ENCODE data around the gene RPUSD4. TPM values are rescaled to one million over a fixed set of nuclear protein-coding genes. Genes with fewer than 3 reads are reported as not detected.

The RPUSD4 gene
- total RNA-seq, 4 donors from 2014 or later = 17.5 to 24.1 (median 20.7) TPM

- peak; percentile 74 to 94 for DNase-seq (ENCODE audit: low spot score in 2 of 2)
- H3K4me3 ChIP-seq (ENCODE audit: low read depth, poor library complexity, severe bottlenecking) = no peak overlapping the region
- intact Hi-C loops (cut with DNase I; ENCODE audit: low total_unique reads) = no loop called here
- TF ChIP-seq POLR2A (IDR thresholded peaks at IDR 0.05) (no peak), CTCF (IDR thresholded peaks at IDR 0.05) (no peak)
- 2% methylated on average over 15 of the region's 15 CpGs for WGBS, 2 donors
These were observed 36.1 kb downstream of the RPUSD4 start for GRCh38 chr11:126175393-126175792.

- TF ChIP-seq CTCF (IDR thresholded peaks at IDR 0.05) = no peak
- TF ChIP-seq POLR2A (IDR thresholded peaks at IDR 0.05) = no peak
- intact Hi-C loops (cut with DNase I; ENCODE audit: low total_unique reads) = no loop called here
- H3K4me3 ChIP-seq (ENCODE audit: low read depth, poor library complexity, severe bottlenecking) = no peak overlapping the region
- DNase-seq (ENCODE audit: low spot score in 2 of 2) = no peak
- WGBS, 2 donors = 86 to 91% methylated on average over 5 to 7 of the region's 7 CpGs
These were observed 36.6 kb downstream of the RPUSD4 start for GRCh38 chr11:126174816-126175215.

- no peak for DNase-seq (ENCODE audit: low spot score in 2 of 2)
- WGBS, 2 donors = 87 to 97% methylated on average over 9 of the region's 9 CpGs
These were observed 38.2 kb downstream of the RPUSD4 start for GRCh38 chr11:126173257-126173656.

GRCh38 chr11:126172596-126173038, 38.8 kb downstream of the RPUSD4 start:
- intact Hi-C loops (cut with DNase I; ENCODE audit: low total_unique reads) = no loop called here
- TF ChIP-seq CTCF (IDR thresholded peaks at IDR 0.05) (no peak), POLR2A (IDR thresholded peaks at IDR 0.05) (no peak)
- H3K4me3 ChIP-seq (ENCODE audit: low read depth, poor library complexity, severe bottlenecking) = no peak overlapping the region
- peak in 1 of 2 donors; percentile 64 for DNase-seq (ENCODE audit: low spot score in 2 of 2)
- WGBS, 2 donors = 57 to 63% methylated on average over 8 of the region's 8 CpGs

More at GRCh38 chr11:126173257-126173656, 38.2 kb downstream of the RPUSD4 start:
- intact Hi-C loops (cut with DNase I; ENCODE audit: low total_unique reads) = no loop called here
- H3K4me3 ChIP-seq (ENCODE audit: low read depth, poor library complexity, severe bottlenecking) = no peak overlapping the region
- no peak for TF ChIP-seq POLR2A (IDR thresholded peaks at IDR 0.05)
- no peak for TF ChIP-seq CTCF (IDR thresholded peaks at IDR 0.05)

GRCh38 chr11:126169291-126169690, 42.2 kb downstream of the RPUSD4 start:
- no peak overlapping the region for H3K4me3 ChIP-seq (ENCODE audit: low read depth, poor library complexity, severe bottlenecking)
- TF ChIP-seq POLR2A (IDR thresholded peaks at IDR 0.05) = no peak
- TF ChIP-seq CTCF (IDR thresholded peaks at IDR 0.05) = no peak
- DNase-seq (ENCODE audit: low spot score in 2 of 2) = no peak
- 89% methylated on average over 3 of the region's 3 CpGs for WGBS, 2 donors
- intact Hi-C loops (cut with DNase I; ENCODE audit: low total_unique reads) = no loop called here

- no peak for TF ChIP-seq POLR2A (IDR thresholded peaks at IDR 0.05)
- TF ChIP-seq CTCF (IDR thresholded peaks at IDR 0.05) = no peak
- DNase-seq (ENCODE audit: low spot score in 2 of 2) = no peak
- intact Hi-C loops (cut with DNase I; ENCODE audit: low total_unique reads) = no loop called here
- WGBS, 2 donors = 41 to 49% methylated on average over 2 of the region's 2 CpGs
- no peak overlapping the region for H3K4me3 ChIP-seq (ENCODE audit: low read depth, poor library complexity, severe bottlenecking)
These were observed 44.0 kb downstream of the RPUSD4 start for GRCh38 chr11:126167488-126167887.

Data from lower leg skin (tissue), 4 donors.